GM23248 (cell line): ENCODE measurements around the gene RINL. TPM values are rescaled to one million over a fixed set of nuclear protein-coding genes. Genes with fewer than 3 reads are reported as not detected.

Source experiments
- DNase-seq: peaks from one replicate; pipeline ENCODE4 v3.0.0-alpha.2; 2015
- H2AFZ ChIP-seq: fragments of 200-600 bp; sonication (generic); 2 replicates; pipeline ENCODE4 v1.6.1; 2016; ENCODE audit warnings: antibody characterized with exemption
- H3F3A ChIP-seq: fragments of 200-600 bp; sonication (generic); 2 replicates; pipeline ENCODE4 v1.6.1; 2016; ENCODE audit warnings: mild to moderate bottlenecking, antibody characterized with exemption, mixed run types; ENCODE audit not compliant: insufficient read depth
- H3K27ac ChIP-seq: fragments of 200-600 bp; sonication (generic); 2 replicates; pipeline ENCODE4 v1.5.1; 2016; ENCODE audit warnings: mild to moderate bottlenecking
- H3K27me3 ChIP-seq: fragments of 200-600 bp; sonication (generic); replicated peaks from 2 replicates; pipeline ENCODE4 v1.6.1; 2016; ENCODE audit warnings: mild to moderate bottlenecking; ENCODE audit not compliant: insufficient read depth
- H3K36me3 ChIP-seq: fragments of 200-600 bp; sonication (generic); 2 replicates; pipeline ENCODE4 v1.6.1; 2016; ENCODE audit warnings: low read depth, mild to moderate bottlenecking
- H3K4me1 ChIP-seq: fragments of 200-600 bp; sonication (generic); 2 replicates; pipeline ENCODE4 v1.6.1; 2016; ENCODE audit warnings: mild to moderate bottlenecking; ENCODE audit not compliant: insufficient read depth
- H3K4me2 ChIP-seq: fragments of 200-600 bp; sonication (generic); one replicate; pipeline ENCODE4 v1.6.1; 2016; ENCODE audit warnings: mild to moderate bottlenecking; ENCODE audit not compliant: unreplicated experiment
- H3K4me3 ChIP-seq: fragments of 200-600 bp; sonication (generic); 2 replicates; pipeline ENCODE4 v1.5.1; 2016; ENCODE audit warnings: mild to moderate bottlenecking
- H3K79me2 ChIP-seq: fragments of 200-600 bp; sonication (generic); 2 replicates; pipeline ENCODE4 v1.6.1; 2016; ENCODE audit warnings: mild to moderate bottlenecking; ENCODE audit not compliant: insufficient read depth
- H3K9ac ChIP-seq: fragments of 200-600 bp; sonication (generic); 2 replicates; pipeline ENCODE4 v1.6.1; 2016; ENCODE audit warnings: mild to moderate bottlenecking
- H3K9me2 ChIP-seq: fragments of 200-600 bp; sonication (generic); 2 replicates; pipeline ENCODE4 v1.6.1; 2016; ENCODE audit warnings: mixed run types, mild to moderate bottlenecking, moderate library complexity; ENCODE audit not compliant: insufficient read depth
- H3K9me3 ChIP-seq: fragments of 200-600 bp; sonication (generic); one replicate; pipeline ENCODE4 v1.6.1; 2017; ENCODE audit warnings: low read depth
- H4K20me1 ChIP-seq: fragments of 200-600 bp; sonication (generic); 2 replicates; pipeline ENCODE4 v1.6.0; 2016; ENCODE audit not compliant: insufficient read depth
- EZH2 ChIP-seq: fragments of 200-600 bp; sonication (generic); IDR thresholded peaks from 2 replicates; pipeline ENCODE4 v1.6.1; 2018; ENCODE audit warnings: antibody characterized with exemption, mild to moderate bottlenecking; ENCODE audit not compliant: insufficient read depth, poor library complexity, severe bottlenecking
- EZH2phosphoT487 ChIP-seq: fragments of 200-600 bp; sonication (generic); IDR thresholded peaks from 2 replicates; pipeline ENCODE4 v1.6.1; 2018; ENCODE audit warnings: antibody characterized with exemption, moderate library complexity, mild to moderate bottlenecking, low read depth; ENCODE audit not compliant: insufficient read depth
- WGBS, 2 experiments: methylation state at CpG; one replicate each; pipeline ENCODE4 v1.1.6; 2015 to 2017; ENCODE audit warnings: low lambda C conversion rate in 2 of 2, low coverage in 1 of 2; ENCODE audit errors: missing lambda C conversion rate in 2 of 2; 5-methylcytosine and 5-hydroxymethylcytosine counted together
- in situ Hi-C: fragments of 300-500 bp; cut with MboI; formaldehyde crosslinking; loops from 2 replicates; pipeline ENCODE4 v1.15.0; 2020
- polyA plus RNA-seq: library from polyadenylated mRNA; unstranded; fragments of >200 nt; fragmentation: Nextera tagmentation; extraction: Ambion mirVana; gene quantifications from 2 replicates; pipeline ENCODE4 v1.2.1, GENCODE V29; 2016
- total RNA-seq: library from RNA; depleted of rRNA; stranded (reverse); fragments of >200 nt; shearing (Covaris generic); gene quantifications from 2 replicates; pipeline ENCODE4 v1.2.3, GENCODE V29; 2014

RINL gene
- total and polyA plus RNA-seq, 2 experiments from 2014 or later: 2.0 to 5.8 TPM

DNA sequence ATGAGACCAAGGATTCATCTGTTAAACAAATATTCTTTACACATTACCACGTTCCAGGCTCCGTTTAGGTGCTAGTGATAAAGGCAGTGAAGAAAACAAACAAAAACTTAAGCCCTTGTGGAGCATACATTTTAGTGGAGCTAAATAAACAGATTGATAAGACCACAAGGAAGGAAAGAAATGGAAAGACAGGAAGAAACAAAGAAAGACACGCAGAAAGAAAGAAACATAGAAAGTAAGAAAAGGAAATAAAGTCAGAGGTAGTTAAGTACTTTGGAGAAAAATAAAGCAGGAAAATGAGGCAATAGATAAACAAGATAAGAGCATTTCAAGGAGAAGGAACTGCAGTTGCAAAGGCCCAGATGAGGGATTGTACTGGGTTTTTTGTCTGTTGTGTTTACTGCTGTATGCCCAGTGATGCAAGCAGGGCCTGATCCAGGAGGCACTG, 22.7 kb upstream of the RINL start:
- peak overlapping the region; percentile 100 for H3K4me2 ChIP-seq
- in situ Hi-C loops: no loop called here
- H2AFZ ChIP-seq: peak overlapping the region; percentile 92
- peak overlapping the region; percentile 92 for H3K4me3 ChIP-seq
- whole genome bisulfite sequencing, 2 experiments: 37 to 43% methylated on average over 3 of the region's 3 CpGs
- no peaks in the 10 kb centered on the region for H4K20me1 ChIP-seq
- no peaks in the 10 kb centered on the region for H3K9me3 ChIP-seq
- no peaks in the 10 kb centered on the region for H3K9me2 ChIP-seq
- peaks cover 13% of the 10 kb centered on the region for H3K4me1 ChIP-seq
- H3K27ac ChIP-seq: peak overlapping the region; percentile 69
- TF ChIP-seq EZH2phosphoT487 (no peak), EZH2 (no peak)
- peak overlapping the region; percentile 91 for H3K9ac ChIP-seq
- H3F3A ChIP-seq: peaks cover 8% of the 10 kb centered on the region; the same call in 1 of the 2 replicates
- H3K36me3 ChIP-seq: no peaks in the 10 kb centered on the region
- H3K79me2 ChIP-seq: peaks cover 72% of the 10 kb centered on the region
- no peaks in the 10 kb centered on the region for H3K27me3 ChIP-seq
- DNase-seq: peak; percentile 26

DNA sequence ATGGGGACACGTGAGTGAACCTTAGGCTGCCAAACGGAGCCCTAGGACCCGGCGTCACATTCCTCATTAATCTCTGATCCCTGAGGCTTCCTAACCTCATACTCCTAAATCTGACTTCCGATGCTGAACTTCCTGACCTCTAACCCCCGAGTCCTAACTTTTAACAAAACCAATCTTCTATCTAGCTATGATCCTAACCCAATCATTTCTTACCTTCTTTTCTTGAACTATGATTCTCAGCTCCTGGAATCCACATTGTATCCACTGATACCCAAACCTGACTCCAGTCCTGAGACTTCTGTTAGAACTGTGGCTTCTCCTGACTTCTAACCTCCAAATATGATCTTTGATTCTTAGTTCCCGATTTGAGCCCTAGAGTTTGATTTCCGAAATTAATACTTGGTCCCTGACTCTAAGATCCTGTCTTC, 22.1 kb upstream of the RINL start:
- peaks cover 13% of the 10 kb centered on the region for H3K4me1 ChIP-seq
- in situ Hi-C loops: no loop called here
- peak overlapping the region; percentile 92 for H3K4me3 ChIP-seq
- no peaks in the 10 kb centered on the region for H3K36me3 ChIP-seq
- no peaks in the 10 kb centered on the region for H3K9me3 ChIP-seq
- peak overlapping the region; percentile 91 for H3K9ac ChIP-seq
- no peak for TF ChIP-seq EZH2phosphoT487
- TF ChIP-seq EZH2: no peak
- H3K79me2 ChIP-seq: peaks cover 72% of the 10 kb centered on the region
- DNase-seq: peak; percentile 30
- peak overlapping the region; percentile 69 for H3K27ac ChIP-seq
- peaks cover 8% of the 10 kb centered on the region; the same call in 1 of the 2 replicates for H3F3A ChIP-seq
- H4K20me1 ChIP-seq: no peaks in the 10 kb centered on the region
- H2AFZ ChIP-seq: peak overlapping the region; percentile 92
- H3K4me2 ChIP-seq: peak overlapping the region; percentile 100
- H3K9me2 ChIP-seq: no peaks in the 10 kb centered on the region
- H3K27me3 ChIP-seq: no peaks in the 10 kb centered on the region
- 0% methylated on average over 8 of the region's 8 CpGs for WGBS, 2 experiments

DNA sequence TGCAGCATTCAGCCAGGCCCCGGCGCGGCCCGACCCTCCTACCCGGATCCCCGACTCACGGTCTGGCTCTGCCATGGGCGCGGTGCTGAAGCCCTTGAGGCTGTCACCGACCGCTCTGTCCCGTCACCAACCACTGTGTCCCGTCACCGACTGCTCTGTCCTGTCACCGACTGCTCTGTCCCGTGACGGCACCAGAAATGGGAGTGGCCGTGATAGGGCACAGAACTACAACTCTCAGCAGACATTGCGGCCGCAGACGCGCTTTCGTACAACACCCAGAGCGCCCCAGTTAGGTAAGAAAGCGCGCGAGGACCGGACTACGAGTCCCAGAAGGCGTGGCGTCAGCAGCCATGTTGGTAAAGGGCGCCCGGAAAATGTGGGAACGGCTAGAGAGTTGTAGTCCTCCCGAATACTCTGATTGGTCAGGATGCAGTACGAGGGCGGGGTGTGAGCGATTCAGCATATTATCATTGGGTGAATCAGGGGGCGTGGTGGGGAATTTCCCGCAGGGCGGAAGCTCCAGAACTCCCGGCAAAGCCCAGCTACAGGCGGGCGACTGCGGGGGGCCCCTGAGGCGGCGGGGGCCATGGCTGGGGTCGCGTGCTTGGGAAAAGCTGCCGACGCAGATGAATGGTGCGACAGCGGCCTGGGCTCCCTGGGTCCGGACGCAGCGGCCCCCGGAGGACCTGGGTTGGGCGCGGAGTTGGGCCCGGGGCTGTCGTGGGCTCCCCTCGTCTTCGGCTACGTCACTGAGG, 21.5 kb upstream of the RINL start, which contains the start of the genes NFKBIB and SIRT2:
TSS of gene NFKBIB (plus strand) at position 523 of the 755 bp plus-strand sequence. CDS start at position 587, 64 bp downstream.
TSS of gene SIRT2 (minus strand) at position 172 of the 755 bp plus-strand sequence. CDS start at position 75, 97 bp downstream.
- no peaks in the 10 kb centered on the region for H3K9me3 ChIP-seq
- WGBS, 2 experiments: 0 to 1% methylated on average over 61 of the region's 64 CpGs

DNA sequence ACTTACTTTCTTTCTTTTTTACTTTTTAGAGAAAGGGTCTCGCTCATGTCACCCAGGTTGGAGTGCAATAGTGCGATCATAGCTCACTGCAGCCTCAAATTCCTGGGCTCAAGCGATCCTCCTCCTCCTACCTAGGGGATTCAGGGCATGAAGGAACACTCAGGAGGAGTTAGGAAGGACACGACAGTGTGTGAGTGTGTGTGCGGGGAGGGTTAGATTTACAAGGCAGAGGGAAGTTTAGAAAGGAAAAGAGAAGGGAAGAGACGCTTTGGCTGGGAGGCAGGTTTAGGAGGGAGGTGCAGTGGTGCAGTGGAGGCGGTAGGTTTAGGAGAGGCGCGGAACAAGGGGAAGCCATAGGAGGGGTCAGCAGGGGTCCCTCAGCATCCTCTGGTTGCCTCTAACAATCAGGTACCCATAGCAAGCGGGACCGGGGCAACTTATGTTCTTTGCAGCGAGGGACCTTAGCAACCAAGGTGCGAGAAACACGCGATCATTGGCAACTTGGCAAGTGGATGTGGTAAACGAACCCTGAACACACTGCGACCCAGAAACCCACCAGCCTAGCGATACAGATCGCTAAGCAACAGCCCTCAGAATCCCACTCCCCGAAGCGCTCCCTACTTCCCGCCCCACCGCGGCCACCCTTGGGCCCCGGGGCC, 20.8 kb upstream of the RINL start:
- peak; percentile 57 for DNase-seq
- peaks cover 65% of the 10 kb centered on the region for H3K79me2 ChIP-seq
- H3K27me3 ChIP-seq: no peaks in the 10 kb centered on the region
- H3K4me3 ChIP-seq: peak overlapping the region; percentile 92
- peak overlapping the region; percentile 94 for H2AFZ ChIP-seq
- H3F3A ChIP-seq: peaks cover 8% of the 10 kb centered on the region; the same call in 1 of the 2 replicates
- H3K9ac ChIP-seq: peak overlapping the region; percentile 91
- 8 to 13% methylated on average over 21 to 25 of the region's 25 CpGs for WGBS, 2 experiments
- peak overlapping the region; percentile 99 for H3K4me2 ChIP-seq
- in situ Hi-C loops: no loop called here
- no peaks in the 10 kb centered on the region for H3K36me3 ChIP-seq
- no peaks in the 10 kb centered on the region for H3K9me2 ChIP-seq
- H3K9me3 ChIP-seq: no peaks in the 10 kb centered on the region
- no peaks in the 10 kb centered on the region for H4K20me1 ChIP-seq
- peak overlapping the region; percentile 58 for H3K27ac ChIP-seq
- TF ChIP-seq EZH2phosphoT487 (no peak), EZH2 (no peak)
- H3K4me1 ChIP-seq: peaks cover 13% of the 10 kb centered on the region

More for the DNA sequence above, 21.5 kb upstream of the RINL start, which contains the start of the genes NFKBIB and SIRT2:
- peaks cover 13% of the 10 kb centered on the region for H3K4me1 ChIP-seq
- in situ Hi-C loops: no loop called here
- H3K79me2 ChIP-seq: peaks cover 71% of the 10 kb centered on the region
- H3K27me3 ChIP-seq: no peaks in the 10 kb centered on the region
- no peaks in the 10 kb centered on the region for H3K36me3 ChIP-seq
- TF ChIP-seq EZH2 (no peak), EZH2phosphoT487 (no peak)
- H3K4me3 ChIP-seq: peak within 1 kb of the TSS; percentile 92
- no peaks in the 10 kb centered on the region for H3K9me2 ChIP-seq
- peak; percentile 100 for DNase-seq
- peak within 1 kb of the TSS; percentile 91 for H3K9ac ChIP-seq
- H2AFZ ChIP-seq: peak within 1 kb of the TSS; percentile 94
- H4K20me1 ChIP-seq: no peaks in the 10 kb centered on the region
- peak within 1 kb of the TSS; percentile 69 for H3K27ac ChIP-seq
- H3F3A ChIP-seq: peaks cover 8% of the 10 kb centered on the region; the same call in 1 of the 2 replicates
- H3K4me2 ChIP-seq: peak within 1 kb of the TSS; percentile 100
